Heart right ventricle (tissue), 16 donors: ENCODE results near the gene PFN1. TPM values are rescaled to one million over a fixed set of nuclear protein-coding genes. Genes with fewer than 3 reads are reported as not detected.

Experiments used
- ATAC-seq, 8 donors: fragments of 200-7000 bp; cut with Tn5 transposase; one replicate each; pipeline ENCODE4 v1.9.1; 2020; ENCODE audit warnings: mild to moderate bottlenecking in 8 of 8, moderate library complexity in 8 of 8, moderate number of reproducible peaks in 1 of 8
- DNase-seq, 2 donors: peaks; one replicate each; pipeline ENCODE4 v3.0.0-alpha.2; 2020
- H3K27ac ChIP-seq, 10 donors: fragments of 200-600 bp; sonication (generic) in 2 of 10; one replicate each; pipeline versions ENCODE4 v1.5.0 to v1.8.0; 2020 to 2022; ENCODE audit warnings: mild to moderate bottlenecking in 3 of 10
- H3K27me3 ChIP-seq, 7 donors: fragments of 200-600 bp; one replicate each; pipeline ENCODE4 v1.8.0; 2021 to 2022; ENCODE audit warnings: mild to moderate bottlenecking in 2 of 7
- H3K36me3 ChIP-seq, 9 donors: fragments of 200-600 bp; sonication (generic) in 1 of 9; one replicate each; pipeline versions ENCODE4 v1.5.0 to v1.8.0; 2020 to 2022; ENCODE audit warnings: mild to moderate bottlenecking in 2 of 9
- H3K4me1 ChIP-seq, 9 donors: fragments of 200-600 bp; sonication (generic) in 1 of 9; one replicate each; pipeline versions ENCODE4 v1.5.0 to v1.8.0; 2020 to 2022; ENCODE audit warnings: mild to moderate bottlenecking in 4 of 9
- H3K4me3 ChIP-seq, 10 donors: fragments of 200-600 bp; sonication (generic) in 2 of 10; one replicate each; pipeline versions ENCODE4 v1.5.0 to v1.8.0; 2020 to 2022; ENCODE audit warnings: mild to moderate bottlenecking in 7 of 10, moderate library complexity in 2 of 10
- H3K9me3 ChIP-seq, 11 donors: fragments of 200-600 bp in 10 of 11; sonication (generic) in 2 of 11; one replicate each; pipeline versions ENCODE4 v1.5.0 to v1.8.0; 2013 to 2022; ENCODE audit warnings: mild to moderate bottlenecking in 2 of 11, control low read depth in 1 of 11, moderate library complexity in 1 of 11
- WGBS, 2 donors: extraction: QIAGEN DNeasy Blood & Tissue Kit; methylation state at CpG; one replicate each; pipeline ENCODE4 v1.1.7; 2013; ENCODE audit warnings: inconsistent platforms in 1 of 2; 5-methylcytosine and 5-hydroxymethylcytosine counted together
- intact Hi-C, 10 donors: fragments of 100-400 bp; cut with DNase I; formaldehyde crosslinking; loops; one replicate each; pipeline versions ENCODE4 v1.11.1 to v1.14.2; 2022
- polyA plus RNA-seq, 2 donors: library from polyadenylated mRNA; stranded (reverse); fragments of 200-250 nt; gene quantifications; one replicate each; pipeline ENCODE4 v1.2.3, GENCODE V29; 2013
- total RNA-seq, 10 donors: library from RNA; stranded (reverse); fragmentation: NEBNext Ultra II Directional in 3 of 10; extraction: Animal tissue kit (Norgen Biotek cat#: 25700) in 3 of 10; gene quantifications; one replicate each; pipeline versions ENCODE4 v1.2.1 to v1.2.4, GENCODE V29; 2021 to 2023
- TF ChIP-seq, protein P1 (sequence below), 9 donors: fragments of 200-600 bp; sonication (generic) in 2 of 9; IDR thresholded peaks; one replicate each; pipeline versions ENCODE4 v1.5.0 to v1.8.0; 2021 to 2022; ENCODE audit warnings: antibody characterized with exemption in 9 of 9, mild to moderate bottlenecking in 5 of 9, moderate library complexity in 1 of 9
- donor health status: Arrhythmogenic right ventricular cardiomyopathy.
- donor health status: ischemic (EF 13 %, LVEDD 7.1; RV severe dilation, severe dysfunction).
- donor health status: healthy with polysubstance abuse.
- donor health status: DM: no; HTN: yes; CAD: no.
- donor health status: DM: no; HTN: no; CAD: no.
- donor health status: ischemic (EF 25% LVEDD 6.9; RV normal size, moderate dysfunction).
- donor health status: ischemic (EF 25% LVEDD 5.7; RV mildly dilated, moderate dysfunction).
- donor health status: healthy.
- donor health status: DM: yes; HTN: yes; CAD: no.
- donor health status: Ischemic cardiomyopathy.
- donor health status: ischemic (EF 35%, LVEDD 5.7; RV mildly dilated, moderate dysfunction).
- donor health status: nonischemic (EF 11% LVEDD 7.7; RV severe dilation, severe dysfunction).
- donor health status: DM: yes; HTN: yes; CAD: no.
- donor health status: PGD.
- donor health status: ischemic (EF 29% LVEDD 5.4; RV normal size, mild dysfunction).
- donor health status: nonischemic (EF 23%, LVEDD 6.1; RV moderate dilation, normal function).

The PFN1 gene
- total and polyA plus RNA-seq, 12 donors = 144 to 830 (median 161) TPM

DNA sequence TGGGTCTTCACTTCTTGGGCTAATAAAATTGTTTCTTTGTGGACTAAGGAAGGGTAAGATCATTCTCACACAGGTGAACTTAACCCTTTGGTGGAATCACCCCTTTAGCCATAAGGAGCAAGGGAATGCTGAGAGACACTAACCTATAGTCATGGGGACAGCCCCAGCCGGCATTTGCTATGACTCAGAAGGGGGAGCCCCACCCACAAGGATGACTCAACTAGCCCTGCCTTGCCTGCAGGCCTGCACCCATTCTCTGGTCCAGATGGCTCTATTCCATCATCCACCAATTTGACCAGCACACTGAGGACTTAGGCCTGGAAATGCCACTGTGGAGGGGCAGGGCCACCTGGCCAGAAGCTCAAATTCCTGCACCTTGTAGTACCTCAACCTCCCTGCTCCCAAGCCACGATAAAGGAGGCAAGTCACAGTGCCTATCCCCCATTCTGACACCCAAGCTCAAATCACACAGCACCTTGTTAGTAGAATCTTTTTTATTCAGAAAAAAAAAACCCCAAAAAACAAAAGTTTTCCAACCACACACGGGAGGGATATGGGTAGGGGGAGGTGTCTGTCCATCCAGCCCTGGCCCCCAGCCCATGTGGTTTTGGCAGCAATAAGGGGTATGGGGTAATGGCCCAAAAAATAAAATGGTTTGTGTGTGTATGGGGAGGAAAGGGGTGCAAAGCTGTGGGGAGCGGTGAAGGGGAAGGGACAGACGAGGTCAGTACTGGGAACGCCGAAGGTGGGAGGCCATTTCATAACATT is 3.0 kb downstream of the PFN1 start:
- TF ChIP-seq, protein P1, sequence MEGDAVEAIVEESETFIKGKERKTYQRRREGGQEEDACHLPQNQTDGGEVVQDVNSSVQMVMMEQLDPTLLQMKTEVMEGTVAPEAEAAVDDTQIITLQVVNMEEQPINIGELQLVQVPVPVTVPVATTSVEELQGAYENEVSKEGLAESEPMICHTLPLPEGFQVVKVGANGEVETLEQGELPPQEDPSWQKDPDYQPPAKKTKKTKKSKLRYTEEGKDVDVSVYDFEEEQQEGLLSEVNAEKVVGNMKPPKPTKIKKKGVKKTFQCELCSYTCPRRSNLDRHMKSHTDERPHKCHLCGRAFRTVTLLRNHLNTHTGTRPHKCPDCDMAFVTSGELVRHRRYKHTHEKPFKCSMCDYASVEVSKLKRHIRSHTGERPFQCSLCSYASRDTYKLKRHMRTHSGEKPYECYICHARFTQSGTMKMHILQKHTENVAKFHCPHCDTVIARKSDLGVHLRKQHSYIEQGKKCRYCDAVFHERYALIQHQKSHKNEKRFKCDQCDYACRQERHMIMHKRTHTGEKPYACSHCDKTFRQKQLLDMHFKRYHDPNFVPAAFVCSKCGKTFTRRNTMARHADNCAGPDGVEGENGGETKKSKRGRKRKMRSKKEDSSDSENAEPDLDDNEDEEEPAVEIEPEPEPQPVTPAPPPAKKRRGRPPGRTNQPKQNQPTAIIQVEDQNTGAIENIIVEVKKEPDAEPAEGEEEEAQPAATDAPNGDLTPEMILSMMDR (IDR thresholded peaks at IDR 0.05) = no peak
- Histone ChIP-seq H3K4me3 (peak overlapping the region in 6 of 10 donors; percentile 6 to 100 (median 55)), H3K9me3 (no peaks in the 10 kb centered on the region), H3K4me1 (peaks cover 22 to 75% (median 63%) of the 10 kb centered on the region in 9 donors), H3K27ac (peak overlapping the region in 9 of 10 donors; percentile 13 to 100 (median 46)), H3K36me3 (peaks cover 0 to 59% (median 15%) of the 10 kb centered on the region in 9 donors), H3K27me3 (no peaks in the 10 kb centered on the region)
- ATAC-seq (peak in 2 of 8 donors; percentile 23 to 29), DNase-seq (peak; percentile 49 to 68)
- WGBS, 2 donors = 50 to 58% methylated on average over 7 of the region's 7 CpGs
- intact Hi-C loops = loop anchor here in 2 of 10 donors (5.0 kb wide), 2 partner anchors 38 to 52 kb away; partner anchors contain the start of genes INCA1 (in 1 of the 2) and KIF1C (in 1 of the 2)

DNA sequence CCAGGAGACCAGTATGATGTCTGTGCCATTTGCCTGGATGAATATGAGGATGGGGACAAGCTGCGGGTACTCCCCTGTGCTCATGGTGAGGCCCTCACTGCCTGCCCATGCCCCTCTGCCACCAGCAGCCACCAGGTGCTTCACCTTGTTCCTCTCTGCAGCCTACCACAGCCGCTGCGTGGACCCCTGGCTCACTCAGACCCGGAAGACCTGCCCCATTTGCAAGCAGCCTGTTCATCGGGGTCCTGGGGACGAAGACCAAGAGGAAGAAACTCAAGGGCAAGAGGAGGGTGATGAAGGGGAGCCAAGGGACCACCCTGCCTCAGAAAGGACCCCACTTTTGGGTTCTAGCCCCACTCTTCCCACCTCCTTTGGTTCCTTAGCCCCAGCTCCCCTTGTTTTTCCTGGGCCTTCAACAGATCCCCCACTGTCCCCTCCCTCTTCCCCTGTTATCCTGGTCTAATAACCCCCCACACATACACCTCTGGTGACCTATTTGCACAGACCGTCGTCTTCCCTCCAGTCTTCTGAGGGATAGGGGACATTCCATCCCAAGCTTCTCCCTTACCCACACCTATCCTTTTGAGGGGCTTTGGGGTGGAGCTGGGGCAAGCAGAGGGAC is 3.7 kb downstream of the PFN1 start:
- intact Hi-C loops = loop anchor here in 3 of 10 donors (5.0 kb wide), 3 partner anchors 37 to 53 kb away; partner anchors contain the start of genes CAMTA2 (in 2 of the 3), INCA1 (in 1 of the 3) and KIF1C (in 1 of the 3)
- Histone ChIP-seq H3K4me1 (peaks cover 18 to 71% (median 57%) of the 10 kb centered on the region in 9 donors), H3K27me3 (no peaks in the 10 kb centered on the region), H3K36me3 (peaks cover 0 to 59% (median 15%) of the 10 kb centered on the region in 9 donors), H3K27ac (peak overlapping the region in 8 of 10 donors; percentile 14 to 100 (median 72)), H3K4me3 (peak overlapping the region in 3 of 10 donors; percentile 15 to 100 (median 95)), H3K9me3 (no peaks in the 10 kb centered on the region)
- TF ChIP-seq, protein P1 (IDR thresholded peaks at IDR 0.05) = no peak
- DNase-seq (no peak), ATAC-seq (no peak)
- 64 to 65% methylated on average over 8 of the region's 8 CpGs for WGBS, 2 donors

DNA sequence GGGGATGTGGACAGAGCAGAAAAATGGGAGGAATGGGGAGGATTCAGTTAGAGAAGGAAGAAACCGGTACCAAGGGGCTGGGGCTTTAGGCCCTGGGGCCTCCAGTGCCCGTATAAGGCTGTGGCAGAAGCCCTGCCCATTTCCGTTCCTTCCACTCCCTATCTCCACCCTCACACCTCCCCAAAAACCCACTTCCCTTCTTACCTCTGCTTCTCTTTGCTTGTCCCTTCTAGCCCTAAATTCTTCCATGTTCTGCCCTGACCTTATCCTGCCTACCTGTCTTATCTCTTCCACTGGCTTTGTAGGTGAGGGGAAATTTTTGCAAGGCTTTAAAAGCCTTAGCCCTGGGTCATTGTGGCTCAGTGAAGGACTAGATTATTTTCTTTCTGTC is 4.2 kb downstream of the PFN1 start:
- intact Hi-C loops = loop anchor here in 2 of 10 donors (5.0 kb wide), 1 partner anchor 43 kb away; the partner anchor contains the start of gene CAMTA2 (in 2 of the 2)
- Histone ChIP-seq H3K27ac (peak overlapping the region in 7 of 10 donors; percentile 4 to 100 (median 99)), H3K4me1 (peaks cover 18 to 70% (median 56%) of the 10 kb centered on the region in 9 donors), H3K36me3 (peaks cover 0 to 59% (median 15%) of the 10 kb centered on the region in 9 donors), H3K27me3 (no peaks in the 10 kb centered on the region), H3K4me3 (peak overlapping the region in 1 of 10 donors; percentile 100), H3K9me3 (no peaks in the 10 kb centered on the region)
- 40 to 50% methylated on average over 3 of the region's 3 CpGs for WGBS, 2 donors
- DNase-seq (no peak), ATAC-seq (no peak)
- TF ChIP-seq, protein P1 (IDR thresholded peaks at IDR 0.05) = no peak
